K562 (cell line): ENCODE results near the gene CD69. TPM values are rescaled to one million over a fixed set of nuclear protein-coding genes. Genes with fewer than 3 reads are reported as not detected.

Experiments
- ATAC-seq: fragments of 200-7000 bp; cut with Tn5 transposase; 3 replicates; pipeline ENCODE4 v1.9.1; 2020; ENCODE audit warnings: moderate library complexity
- Bru-seq: library from RNA; stranded (reverse); fragments of 400-500 nt; gene quantifications from one replicate; lab custom pipeline; 2021; lab: Mats Ljungman, UMichigan
- BruChase-seq, 2 experiments: library from RNA; stranded (reverse); fragments of 400-500 nt; gene quantifications; one replicate each; lab custom pipeline; 2021; lab: Mats Ljungman, UMichigan
- BruUV-seq: library from RNA; stranded (reverse); fragments of 400-500 nt; replicated peaks from 2 replicates; lab custom pipeline; 2021; lab: Mats Ljungman, UMichigan
- CTCF ChIA-PET: fragments of 300-600 bp; formaldehyde crosslinking; extraction: SDS; loops from one replicate; lab custom pipeline; 2021; ENCODE audit warnings: low intra/inter-chr PET ratio; lab: Yijun Ruan, JAX
- POLR2A ChIA-PET: fragments of 300-600, 350-650 bp; sonication (Branson Sonifier 250); formaldehyde crosslinking; extraction: SDS; loops from one replicate; lab custom pipeline; 2021; ENCODE audit warnings: antibody characterized with exemption, inconsistent platforms; lab: Yijun Ruan, JAX
- DNase-seq, 4 experiments: peaks; one replicate each; pipeline versions ENCODE4 v3.0.0 to v3.0.0-alpha.2; 2011 to 2018; ENCODE audit warnings: low spot score in 3 of 4, mixed read lengths in 3 of 4; ENCODE audit errors: extremely low read depth in 1 of 4
- FAIRE-seq: peaks from 2 replicates; lab custom pipeline; 2011; peaks lifted over from hg19 to GRCh38; lab: Jason Lieb, UNC
- H2AFZ ChIP-seq: 2 replicates; pipeline ENCODE4 v1.6.0; 2011; ENCODE audit warnings: low read depth, low read length, control low read depth, inconsistent platforms
- H3K27ac ChIP-seq: fragments of 200-600 bp; 3 replicates; pipeline ENCODE4 v1.8.0; 2011; ENCODE audit warnings: low read depth, mild to moderate bottlenecking, control low read depth, inconsistent platforms, low read length, moderate library complexity, mixed read lengths; ENCODE audit errors: extremely low read depth
- H3K27me3 ChIP-seq, 2 experiments: fragments of 300-600 bp in 1 of 2; 2 replicates in 1 of 2; 3 replicates in 1 of 2; pipeline versions ENCODE4 v1.6.0 to v1.8.0; 2011; ENCODE audit warnings: inconsistent platforms in 2 of 2, low read length in 2 of 2, mild to moderate bottlenecking in 1 of 2, mixed read lengths in 1 of 2, moderate library complexity in 1 of 2; ENCODE audit not compliant: control insufficient read depth in 2 of 2, insufficient read depth in 2 of 2
- H3K36me3 ChIP-seq: fragments of 300-600 bp; 3 replicates; pipeline ENCODE4 v1.8.0; 2011; ENCODE audit warnings: mild to moderate bottlenecking, low read length, inconsistent platforms; ENCODE audit not compliant: control insufficient read depth, insufficient read depth
- H3K4me1 ChIP-seq, 2 experiments: fragments of 200-600 bp in 1 of 2; replicated peaks in 1 of 2; 2 replicates in 1 of 2; 3 replicates in 1 of 2; pipeline versions ENCODE4 v1.5.1 to v1.8.0; 2011; ENCODE audit warnings: inconsistent platforms in 2 of 2, low read length in 2 of 2, mild to moderate bottlenecking in 1 of 2, mixed read lengths in 1 of 2, moderate library complexity in 1 of 2; ENCODE audit not compliant: control insufficient read depth in 2 of 2, insufficient read depth in 2 of 2
- H3K4me2 ChIP-seq: 2 replicates; pipeline ENCODE4 v1.6.1; 2011; ENCODE audit warnings: low read length, control low read depth, inconsistent platforms, mixed read lengths; ENCODE audit not compliant: insufficient read depth
- H3K4me3 ChIP-seq: fragments of 200-600 bp; sonication (generic), shearing (Covaris generic); 2 replicates; pipeline ENCODE4 v1.5.1; 2016; ENCODE audit warnings: control low read depth, inconsistent platforms
- H3K79me2 ChIP-seq: fragments of 200-600 bp; 3 replicates; pipeline ENCODE4 v1.8.0; 2011; ENCODE audit warnings: low read length, inconsistent platforms; ENCODE audit not compliant: control insufficient read depth, insufficient read depth
- H3K9ac ChIP-seq, 2 experiments: 2 replicates each; pipeline versions ENCODE4 v1.6.0 to v1.6.1; 2011; ENCODE audit warnings: low read depth in 2 of 2, low read length in 2 of 2, control low read depth in 1 of 2, inconsistent platforms in 1 of 2, mild to moderate bottlenecking in 1 of 2, mixed read lengths in 1 of 2; ENCODE audit not compliant: insufficient read depth in 1 of 2
- H3K9me1 ChIP-seq: one replicate; pipeline ENCODE4 v1.6.0; 2011; ENCODE audit warnings: inconsistent platforms, mild to moderate bottlenecking, low read length, moderate library complexity; ENCODE audit not compliant: control insufficient read depth, insufficient read depth
- H3K9me3 ChIP-seq: replicated peaks from 2 replicates; pipeline ENCODE4 v1.5.1; 2011; ENCODE audit warnings: low read depth, low read length, inconsistent platforms; ENCODE audit not compliant: control insufficient read depth, insufficient read depth
- H4K20me1 ChIP-seq: replicated peaks from 2 replicates; pipeline ENCODE4 v1.6.1; 2011; ENCODE audit warnings: low read length, inconsistent platforms, mixed read lengths; ENCODE audit not compliant: control insufficient read depth, insufficient read depth
- ARNT ChIP-seq, 2 experiments: fragments of 450-650 bp; IDR thresholded peaks; 2 replicates each; pipeline ENCODE4 v1.6.1; 2016; ENCODE audit warnings: mild to moderate bottlenecking in 1 of 2
- BRF1 ChIP-seq: IDR thresholded peaks from 3 replicates; pipeline ENCODE4 v1.6.1; 2011; ENCODE audit warnings: borderline replicate concordance, mild to moderate bottlenecking; ENCODE audit not compliant: insufficient read length; ENCODE audit errors: extremely low read depth
- NEUROD1 ChIP-seq: fragments of 150-350 bp; IDR thresholded peaks from 2 replicates; pipeline ENCODE4 v1.6.1; 2014; ENCODE audit warnings: borderline replicate concordance, low read length, low read depth; ENCODE audit not compliant: partially characterized antibody
- PURB ChIP-seq: sonication (generic); formaldehyde crosslinking; IDR thresholded peaks from 2 replicates; pipeline ENCODE4 v1.9.0; 2021; ENCODE audit warnings: low read depth, mild to moderate bottlenecking, missing genetic modification reagents
- RREB1 ChIP-seq: fragments of 250-450 bp; sonication (Bioruptor Pico); IDR thresholded peaks from 2 replicates; pipeline ENCODE4 v1.4.0; 2020
- WHSC1 ChIP-seq: IDR thresholded peaks from one replicate; pipeline ENCODE4 v1.6.1; 2012; ENCODE audit warnings: low read length, control low read depth, inconsistent platforms
- YY1 ChIP-seq, 3 experiments: IDR thresholded peaks; 2 replicates each; pipeline ENCODE4 v1.6.1; 2011; ENCODE audit warnings: low read length in 2 of 3, mild to moderate bottlenecking in 2 of 3, moderate library complexity in 2 of 3, borderline replicate concordance in 1 of 3, control low read depth in 1 of 3, low read depth in 1 of 3; ENCODE audit not compliant: insufficient read depth in 3 of 3, insufficient replicate concordance in 2 of 3, control insufficient read depth in 1 of 3, insufficient read length in 1 of 3; ENCODE audit errors: extremely low read depth in 1 of 3
- ZFP30 ChIP-seq: fragments of 250-450 bp; sonication (Bioruptor Pico); IDR thresholded peaks from 2 replicates; pipeline ENCODE4 v1.8.0; 2022; ENCODE audit warnings: moderate library complexity, mild to moderate bottlenecking, inconsistent platforms, borderline replicate concordance
- WGBS: fragments of 100-300 bp; shearing (Covaris generic); methylation state at CpG from one replicate; pipeline ENCODE4 v1.1.6; 2016; ENCODE audit warnings: low coverage, mixed read lengths; ENCODE audit not compliant: insufficient coverage; ENCODE audit errors: missing lambda C conversion rate; 5-methylcytosine and 5-hydroxymethylcytosine counted together
- in situ Hi-C: fragments of 300-500 bp; cut with MboI; formaldehyde crosslinking; loops from 4 replicates; pipeline ENCODE4 v1.15.0; 2018; ENCODE audit warnings: inconsistent platforms, mixed read lengths
- intact Hi-C: fragments of 100-400 bp; cut with micrococcal nuclease; formaldehyde crosslinking; loops from 2 replicates; pipeline ENCODE4 v1.14.2; 2022
- long read RNA-seq, 3 experiments: library from polyadenylated mRNA in 2 of 3; library from RNA in 1 of 3; unstranded in 2 of 3; stranded (forward) in 1 of 3; transcript quantifications; one replicate each; pipeline ENCODE4 v2.0.0, GENCODE V29; 2019 to 2022
- polyA minus RNA-seq, 3 experiments: library from RNA; depleted of rRNA, polyadenylated mRNA; stranded (reverse); fragments of >200 nt; gene quantifications; 2 replicates each; pipeline ENCODE4 v1.2.3, GENCODE V29; 2011
- polyA plus RNA-seq, 8 experiments: library from polyadenylated mRNA; depleted of rRNA in 4 of 8; stranded (reverse) in 5 of 8; unstranded in 3 of 8; fragments of >200 nt; fragmentation: Nextera tagmentation in 2 of 8; fragmentation: Illumina TruSeq in 1 of 8; extraction: Ambion mirVana in 2 of 8; extraction: Trizol in 1 of 8; gene quantifications; 2 replicates each; pipeline versions ENCODE4 v1.2.1 to v1.2.3, GENCODE V29; 2011 to 2014; ENCODE audit warnings: inconsistent platforms in 1 of 8, missing spikeins in 1 of 8
- total RNA-seq, 7 experiments: library from RNA; depleted of rRNA in 6 of 7; stranded (reverse); fragments of >200 nt in 6 of 7; fragmentation: Illumina TruSeq in 2 of 7; extraction: Trizol in 2 of 7; gene quantifications; 2 replicates each; pipeline versions ENCODE4 v1.2.1 to v1.2.3, GENCODE V29; 2011 to 2021; ENCODE audit warnings: low replicate concordance in 1 of 7

CD69 gene
- total RNA-seq (2011; cell fraction: chromatin; rRNA removed; ENCODE audit: low replicate concordance) = 70.8 and 196 TPM in 2 replicates
- total RNA-seq (2011; cell fraction: nucleolus; rRNA removed) = 41.4 and 48.8 TPM in 2 replicates
- 83.1 and 113 TPM in 2 replicates for total RNA-seq (2011; cell fraction: nucleoplasm; rRNA removed)
- total RNA-seq (2014; rRNA removed) (28.0 and 30.1 TPM in 2 replicates), total RNA-seq (2014; rRNA removed; fragmentation: Illumina TruSeq; extraction: Trizol) (68.9 and 77.6 TPM in 2 replicates), total RNA-seq (2015; rRNA removed; fragmentation: Illumina TruSeq; extraction: Trizol) (8.8 and 11.7 TPM in 2 replicates), total RNA-seq (2021) (38.3 and 45.9 TPM in 2 replicates), polyA plus RNA-seq (2011; rRNA removed) (57.1 and 76.4 TPM in 2 replicates), polyA plus RNA-seq (2014; fragmentation: Illumina TruSeq; extraction: Trizol) (38.7 and 54.4 TPM in 2 replicates), polyA plus RNA-seq (2014; fragmentation: Nextera tagmentation; extraction: Ambion mirVana) (100 to 1,000 TPM; 160 to 243 TPM), polyA plus RNA-seq (2014; rRNA removed) (52.2 and 66.0 TPM in 2 replicates), polyA minus RNA-seq (2011; rRNA and poly(A)+ RNA removed) (92.1 and 154 TPM in 2 replicates), Bru-seq, nascent RNA (percentile 99 among the genes with signal in this experiment), BruChase-seq, experiment 1, labeled RNA remaining after a 2-hour chase (percentile 93 among the genes with signal in this experiment), BruChase-seq, experiment 2, labeled RNA remaining after a 6-hour chase (percentile 90 among the genes with signal in this experiment)
- polyA plus RNA-seq (2011; cell fraction: cytosol; rRNA removed) = 10.3 and 25.7 TPM in 2 replicates
- 47.5 and 89.0 TPM in 2 replicates for polyA plus RNA-seq (2011; cell fraction: nucleus; rRNA removed)
- polyA plus RNA-seq (2012) = 43.7 and 113 TPM in 2 replicates
- polyA minus RNA-seq (2011; cell fraction: cytosol; rRNA and poly(A)+ RNA removed) = 13.4 and 19.7 TPM in 2 replicates
- polyA minus RNA-seq (2011; cell fraction: nucleus; rRNA and poly(A)+ RNA removed) = 86.0 and 194 TPM in 2 replicates
- long read RNA-seq, experiment 1, transcript CD69-201 (5 exons, 1,676 nt) = major isoform, 15 of 20 reads
- long read RNA-seq, experiment 1, partial matches to known transcripts = 0 of 20 reads
- long read RNA-seq, experiment 1, other reads (novel, unspliced or antisense) = 4 of 20 reads
- long read RNA-seq, experiment 2, transcript CD69-201 (5 exons, 1,676 nt) = major isoform, 9 of 15 reads
- long read RNA-seq, experiment 2, partial matches to known transcripts = 6 of 15 reads
- long read RNA-seq, experiment 2, other reads (novel, unspliced or antisense) = 0 of 15 reads
- long read RNA-seq, experiment 3, transcript CD69-201 (5 exons, 1,676 nt) = major isoform, 7 of 8 reads
- long read RNA-seq, experiment 3, partial matches to known transcripts = 0 of 8 reads
- long read RNA-seq, experiment 3, other reads (novel, unspliced or antisense) = 1 of 8 reads

- Histone ChIP-seq H2AFZ (peak within 1 kb of the TSS; percentile 21), H3K36me3 (peaks cover 9% of the 10 kb centered on the region; the same call in 2 of the 3 replicates), H4K20me1 (no peaks in the 10 kb centered on the region; the same call in 1 of the 2 replicates), H3K27ac (peak within 1 kb of the TSS; percentile 75), H3K4me1 (peaks cover 3 to 18% of the 10 kb centered on the region in 2 experiments; a peak in 4 of 5 replicates), H3K79me2 (peaks cover 50% of the 10 kb centered on the region), H3K4me3 (peak within 1 kb of the TSS; percentile 52), H3K9me3 (peaks cover 6% of the 10 kb centered on the region), H3K4me2 (peak within 1 kb of the TSS; percentile 90), H3K27me3 (no peaks in the 10 kb centered on the region), H3K9ac (peak within 1 kb of the TSS in 1 of 2 experiments; percentile 77; a peak in 2 of 4 replicates), H3K9me1 (no peaks in the 10 kb centered on the region)
- TSS peak; percentile 31 for BruUV-seq
- DNase-seq (peak in 3 of 4 experiments; percentile 12 to 86 (median 44)), FAIRE-seq (peak; percentile 92), ATAC-seq (peak; percentile 82)
- 0% methylated on average over 6 of the region's 6 CpGs for WGBS
- ChIA-PET CTCF (no interaction called here), POLR2A (interaction anchor here (0.6 to 1.6 kb wide), 7 partner anchors 9 to 35 kb away, joined by 3 to 9 read pairs (median 7); no protein-coding TSS in a partner anchor)
- in situ Hi-C loops = no loop called here
- intact Hi-C loops = no loop called here
- no peak for TF ChIP-seq NEUROD1
- TF ChIP-seq ZFP30 (CRISPR knock-in tag) = no peak
- no peak for TF ChIP-seq RREB1 (CRISPR knock-in tag)
- TF ChIP-seq YY1 (IDR thresholded peaks at IDR 0.05; ENCODE audit: borderline replicate concordance in 1 of 3, control insufficient read depth in 1 of 3, extremely low read depth in 1 of 3, insufficient read depth in 3 of 3, insufficient read length in 1 of 3, insufficient replicate concordance in 2 of 3, low read depth in 1 of 3, low read length in 2 of 3) = peak in 1 of 3 experiments; percentile 15
- no peak for TF ChIP-seq PURB (CRISPR knock-in tag)
- no peak for TF ChIP-seq ARNT (IDR thresholded peaks at IDR 0.05)
- no peak for TF ChIP-seq WHSC1
- no peak for TF ChIP-seq BRF1
These were observed at the start of gene CD69 for GRCh38 chr12:9760699-9761418. Gene CD69, minus strand, starts transcription at chr12:9760901. Its CDS starts 81 bp downstream, at chr12:9760820.
